GM12878 (cell line): ENCODE results near the gene CPVL. TPM values are rescaled to one million over a fixed set of nuclear protein-coding genes. Genes with fewer than 3 reads are reported as not detected.

ENCODE experiments used
- ATAC-seq: fragments of 200-7000 bp; cut with Tn5 transposase; 3 replicates; pipeline ENCODE4 v1.9.1; 2020; ENCODE audit warnings: mild to moderate bottlenecking, moderate library complexity
- BruUV-seq: library from RNA; stranded (reverse); fragments of 400-500 nt; replicated peaks from 2 replicates; lab custom pipeline; 2021; lab: Mats Ljungman, UMichigan
- CTCF ChIA-PET: fragments of 300-600 bp; sonication (Branson Sonifier 250); formaldehyde crosslinking; extraction: SDS; loops from one replicate; lab custom pipeline; 2021; ENCODE audit warnings: inconsistent platforms; lab: Yijun Ruan, JAX
- POLR2A ChIA-PET: fragments of 350-600 bp; formaldehyde crosslinking; extraction: SDS; loops from one replicate; lab custom pipeline; 2021; ENCODE audit warnings: inconsistent platforms; lab: Charles Lee
- RAD21 ChIA-PET: fragments of 300-600 bp; sonication (Branson Sonifier 250); formaldehyde crosslinking; loops from one replicate; lab custom pipeline; 2023; ENCODE audit warnings: antibody characterized with exemption; ENCODE audit not compliant: unreplicated experiment; lab: Charles Lee
- SMC1A ChIA-PET: fragments of 300-600 bp; sonication (Branson Sonifier 250); formaldehyde crosslinking; loops from one replicate; lab custom pipeline; 2023; ENCODE audit not compliant: unreplicated experiment, uncharacterized antibody; lab: Charles Lee
- DNase-seq: peaks from one replicate; pipeline ENCODE4 v3.0.0-alpha.2; 2011; ENCODE audit warnings: low read depth, low spot score
- FAIRE-seq: peaks from 3 replicates; lab custom pipeline; 2011; peaks lifted over from hg19 to GRCh38; lab: Jason Lieb, UNC
- H2AFZ ChIP-seq: 2 replicates; pipeline ENCODE4 v1.6.0; 2011; ENCODE audit warnings: low read depth, low read length, control low read depth; ENCODE audit not compliant: control insufficient read depth
- H3K27ac ChIP-seq: 2 replicates; pipeline ENCODE4 v1.5.1; 2011; ENCODE audit warnings: control low read depth; ENCODE audit not compliant: control insufficient read depth, insufficient read depth
- H3K27me3 ChIP-seq, 2 experiments: replicated peaks in 1 of 2; 2 replicates each; pipeline versions ENCODE4 v1.6.0 to v1.6.1; 2011; ENCODE audit warnings: low read length in 1 of 2; ENCODE audit not compliant: control insufficient read depth in 2 of 2, insufficient read depth in 2 of 2
- H3K36me3 ChIP-seq, 2 experiments: 2 replicates each; pipeline ENCODE4 v1.5.1; 2011; ENCODE audit warnings: low read length in 1 of 2; ENCODE audit not compliant: control insufficient read depth in 2 of 2, insufficient read depth in 2 of 2
- H3K4me1 ChIP-seq: 2 replicates; pipeline ENCODE4 v1.6.1; 2011; ENCODE audit warnings: mild to moderate bottlenecking, low read length, moderate library complexity, mixed read lengths; ENCODE audit not compliant: control insufficient read depth, insufficient read depth
- H3K4me2 ChIP-seq: 2 replicates; pipeline ENCODE4 v1.6.0; 2011; ENCODE audit warnings: control low read depth; ENCODE audit not compliant: control insufficient read depth, insufficient read depth
- H3K4me3 ChIP-seq: fragments of 200-600 bp; sonication (generic); 2 replicates; pipeline ENCODE4 v1.5.1; 2016
- H3K79me2 ChIP-seq: 2 replicates; pipeline ENCODE4 v1.6.0; 2011; ENCODE audit warnings: low read length; ENCODE audit not compliant: control insufficient read depth, insufficient read depth
- H3K9ac ChIP-seq: 2 replicates; pipeline ENCODE4 v1.8.0; 2011; ENCODE audit warnings: low read length, control low read depth, mixed read lengths; ENCODE audit not compliant: control insufficient read depth, insufficient read depth
- H3K9me3 ChIP-seq: replicated peaks from 3 replicates; pipeline ENCODE4 v1.5.1; 2011; ENCODE audit warnings: mild to moderate bottlenecking, low read length; ENCODE audit not compliant: control insufficient read depth, insufficient read depth
- H4K20me1 ChIP-seq: 2 replicates; pipeline ENCODE4 v1.6.0; 2011; ENCODE audit not compliant: control insufficient read depth, insufficient read depth
- BHLHE40 ChIP-seq, 2 experiments: fragments of 450-650 bp in 1 of 2; IDR thresholded peaks; 2 replicates each; pipeline ENCODE4 v1.6.1; 2011 to 2017; ENCODE audit warnings: low read depth in 2 of 2, borderline replicate concordance in 1 of 2, improper control_type of control experiment in 1 of 2, low read length in 1 of 2, mild to moderate bottlenecking in 1 of 2
- ESRRA ChIP-seq: IDR thresholded peaks from 2 replicates; pipeline ENCODE4 v1.6.1; 2012; ENCODE audit warnings: mild to moderate bottlenecking, low read length, improper control_type of control experiment
- NR2C2 ChIP-seq: IDR thresholded peaks from 2 replicates; pipeline ENCODE4 v1.6.1; 2011; ENCODE audit warnings: borderline replicate concordance, low read depth; ENCODE audit not compliant: control insufficient read depth, insufficient read length
- NRF1 ChIP-seq: conservative IDR thresholded peaks from 2 replicates; pipeline ENCODE4 v1.6.1; 2011; ENCODE audit warnings: mild to moderate bottlenecking, low read depth, low read length, improper control_type of control experiment
- PAX5 ChIP-seq: IDR thresholded peaks from 2 replicates; pipeline ENCODE4 v1.6.1; 2011; ENCODE audit warnings: low read depth, low read length, borderline replicate concordance
- SIN3A ChIP-seq: IDR thresholded peaks from 2 replicates; pipeline ENCODE4 v1.6.1; 2012; ENCODE audit warnings: low read depth, low read length, improper control_type of control experiment
- SREBF2 ChIP-seq: IDR thresholded peaks from 2 replicates; pipeline ENCODE4 v1.6.1; 2012; ENCODE audit warnings: mild to moderate bottlenecking, low read length
- SRF ChIP-seq, 2 experiments: IDR thresholded peaks; 2 replicates each; pipeline ENCODE4 v1.6.1; 2011; ENCODE audit warnings: low read depth in 2 of 2, low read length in 2 of 2, mild to moderate bottlenecking in 1 of 2, moderate library complexity in 1 of 2
- SUZ12 ChIP-seq: fragments of 200-600 bp; sonication (generic); IDR thresholded peaks from one replicate; pipeline ENCODE4 v1.6.1; 2018; ENCODE audit warnings: antibody characterized with exemption, mild to moderate bottlenecking; ENCODE audit not compliant: unreplicated experiment
- TCF12 ChIP-seq: IDR thresholded peaks from 2 replicates; pipeline ENCODE4 v1.6.1; 2011; ENCODE audit warnings: low read depth, mild to moderate bottlenecking, low read length
- WGBS: methylation state at CpG from one replicate; pipeline ENCODE4 v1.1.6; 2016; ENCODE audit warnings: low lambda C conversion rate; ENCODE audit not compliant: insufficient replicate concordance, insufficient coverage; ENCODE audit errors: missing lambda C conversion rate; 5-methylcytosine and 5-hydroxymethylcytosine counted together
- in situ Hi-C: fragments of 300-500 bp; cut with MboI; formaldehyde crosslinking; loops from 9 replicates; pipeline ENCODE4 v1.14.3; 2018; ENCODE audit warnings: mixed read lengths
- intact Hi-C: fragments of 100-400 bp; cut with micrococcal nuclease; formaldehyde crosslinking; loops from one replicate; pipeline ENCODE4 v1.14.2; 2022; ENCODE audit not compliant: unreplicated experiment
- polyA plus RNA-seq, 11 experiments: library from polyadenylated mRNA; depleted of rRNA in 4 of 11; unstranded in 6 of 11; stranded (reverse) in 5 of 11; fragments of >200 nt; fragmentation: Nextera tagmentation in 4 of 11; fragmentation: Illumina TruSeq in 1 of 11; extraction: Ambion mirVana in 4 of 11; extraction: Trizol in 1 of 11; gene quantifications; 1 replicate in 1 of 11; 2 replicates in 10 of 11; pipeline versions ENCODE4 v1.2.1 to v1.2.3, GENCODE V29; 2011 to 2016; ENCODE audit warnings: inconsistent platforms in 2 of 11, missing spikeins in 2 of 11, low read depth in 1 of 11
- total RNA-seq, 4 experiments: library from RNA; depleted of rRNA in 3 of 4; stranded (reverse); fragments of >200 nt in 3 of 4; fragmentation: Illumina TruSeq in 1 of 4; extraction: Trizol in 1 of 4; gene quantifications; 2 replicates each; pipeline versions ENCODE4 v1.2.1 to v1.2.3, GENCODE V29; 2013 to 2021
- TF ChIP-seq, protein P1 (sequence below): fragments of 450-650 bp; IDR thresholded peaks from 2 replicates; pipeline ENCODE4 v1.6.1; 2017; ENCODE audit warnings: borderline replicate concordance
- TF ChIP-seq, protein P2 (sequence below): fragments of 450-650 bp; IDR thresholded peaks from 2 replicates; pipeline ENCODE4 v1.6.1; 2017; ENCODE audit warnings: mild to moderate bottlenecking

The CPVL gene
- total and polyA plus RNA-seq, 10 of the 15 experiments (the other 5 are each of a cell fraction or from before 2014, with no cell fraction given): 0.59 TPM; not detected in 9

DNA sequence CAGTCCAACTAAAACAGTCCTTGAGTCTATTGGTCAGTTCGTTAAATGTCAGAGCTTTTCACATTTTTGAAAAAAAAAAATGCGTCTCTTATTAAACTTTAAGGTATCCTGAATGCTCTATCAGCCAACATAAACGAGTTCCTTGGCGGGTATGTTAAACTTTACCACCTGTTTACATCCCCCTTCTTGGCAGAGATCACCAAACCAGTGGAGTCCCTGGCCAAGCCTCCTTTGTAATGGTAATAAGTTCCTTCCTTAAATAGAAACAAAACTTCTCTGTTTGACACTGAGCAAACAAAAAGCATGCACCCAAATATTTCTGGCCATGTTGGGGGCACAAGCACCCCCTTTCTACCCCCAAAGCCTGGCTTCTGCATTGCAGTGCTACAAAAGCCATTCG is 191.4 kb downstream of the CPVL start:
- no peaks in the 10 kb centered on the region for H4K20me1 ChIP-seq
- H3K79me2 ChIP-seq: no peaks in the 10 kb centered on the region
- no peak overlapping the region for H3K9ac ChIP-seq
- H3K27ac ChIP-seq: no peak overlapping the region
- WGBS: 47% methylated on average over 5 of the region's 5 CpGs
- SMC1A ChIA-PET: no interaction called here
- FAIRE-seq (no peak), DNase-seq (no peak), ATAC-seq (no peak)
- H2AFZ ChIP-seq: no peak overlapping the region
- POLR2A ChIA-PET: no interaction called here
- H3K9me3 ChIP-seq: peaks cover 3% of the 10 kb centered on the region; the same call in 2 of the 3 replicates
- TF ChIP-seq NRF1 (no peak), TCF12 (no peak)
- TF ChIP-seq, protein P1, sequence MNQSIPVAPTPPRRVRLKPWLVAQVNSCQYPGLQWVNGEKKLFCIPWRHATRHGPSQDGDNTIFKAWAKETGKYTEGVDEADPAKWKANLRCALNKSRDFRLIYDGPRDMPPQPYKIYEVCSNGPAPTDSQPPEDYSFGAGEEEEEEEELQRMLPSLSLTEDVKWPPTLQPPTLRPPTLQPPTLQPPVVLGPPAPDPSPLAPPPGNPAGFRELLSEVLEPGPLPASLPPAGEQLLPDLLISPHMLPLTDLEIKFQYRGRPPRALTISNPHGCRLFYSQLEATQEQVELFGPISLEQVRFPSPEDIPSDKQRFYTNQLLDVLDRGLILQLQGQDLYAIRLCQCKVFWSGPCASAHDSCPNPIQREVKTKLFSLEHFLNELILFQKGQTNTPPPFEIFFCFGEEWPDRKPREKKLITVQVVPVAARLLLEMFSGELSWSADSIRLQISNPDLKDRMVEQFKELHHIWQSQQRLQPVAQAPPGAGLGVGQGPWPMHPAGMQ: no peak
- H3K36me3 ChIP-seq: no peaks in the 10 kb centered on the region
- no TSS peak for BruUV-seq
- H3K4me1 ChIP-seq: no peaks in the 10 kb centered on the region
- CTCF ChIA-PET: no interaction called here
- RAD21 ChIA-PET: no interaction called here
- H3K27me3 ChIP-seq: peaks cover 11 to 17% of the 10 kb centered on the region in 2 experiments
- intact Hi-C loops (no loop called here), in situ Hi-C loops (no loop called here)
- no peak overlapping the region for H3K4me2 ChIP-seq
- no peak overlapping the region for H3K4me3 ChIP-seq

DNA sequence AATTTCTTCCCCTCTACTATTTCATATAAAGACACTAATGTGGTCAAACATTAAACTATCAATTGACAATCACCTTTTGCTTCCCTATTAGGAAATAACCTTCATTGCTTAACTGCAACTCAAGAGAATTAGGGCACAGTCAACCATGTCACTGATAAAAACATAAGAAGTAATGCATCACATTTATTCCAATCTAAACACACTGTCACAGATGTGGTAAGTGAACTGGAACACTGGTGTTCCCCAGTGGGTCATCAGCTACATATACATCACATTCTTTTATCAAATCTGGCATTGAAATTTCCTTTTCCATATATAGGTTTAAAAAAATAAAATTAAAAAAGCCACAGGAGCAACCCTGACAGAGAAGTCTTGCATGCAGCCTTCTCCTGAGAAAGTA is 191.9 kb downstream of the CPVL start:
- Histone ChIP-seq H3K27ac (no peak overlapping the region), H2AFZ (no peak overlapping the region), H3K36me3 (no peaks in the 10 kb centered on the region), H3K4me1 (no peaks in the 10 kb centered on the region), H3K4me3 (no peak overlapping the region), H3K27me3 (peaks cover 11 to 17% of the 10 kb centered on the region in 2 experiments), H3K9me3 (peaks cover 3% of the 10 kb centered on the region; the same call in 2 of the 3 replicates), H3K79me2 (no peaks in the 10 kb centered on the region), H4K20me1 (no peaks in the 10 kb centered on the region), H3K4me2 (no peak overlapping the region), H3K9ac (no peak overlapping the region)
- DNase-seq (no peak), FAIRE-seq (no peak), ATAC-seq (no peak)
- no peak for TF ChIP-seq PAX5
- no peak for TF ChIP-seq SRF (IDR thresholded peaks at IDR 0.05; ENCODE audit: low read depth in 2 of 2, low read length in 2 of 2)
- TF ChIP-seq SUZ12: no peak
- TF ChIP-seq ESRRA: no peak
- TF ChIP-seq SREBF2: no peak
- TF ChIP-seq, protein P2, sequence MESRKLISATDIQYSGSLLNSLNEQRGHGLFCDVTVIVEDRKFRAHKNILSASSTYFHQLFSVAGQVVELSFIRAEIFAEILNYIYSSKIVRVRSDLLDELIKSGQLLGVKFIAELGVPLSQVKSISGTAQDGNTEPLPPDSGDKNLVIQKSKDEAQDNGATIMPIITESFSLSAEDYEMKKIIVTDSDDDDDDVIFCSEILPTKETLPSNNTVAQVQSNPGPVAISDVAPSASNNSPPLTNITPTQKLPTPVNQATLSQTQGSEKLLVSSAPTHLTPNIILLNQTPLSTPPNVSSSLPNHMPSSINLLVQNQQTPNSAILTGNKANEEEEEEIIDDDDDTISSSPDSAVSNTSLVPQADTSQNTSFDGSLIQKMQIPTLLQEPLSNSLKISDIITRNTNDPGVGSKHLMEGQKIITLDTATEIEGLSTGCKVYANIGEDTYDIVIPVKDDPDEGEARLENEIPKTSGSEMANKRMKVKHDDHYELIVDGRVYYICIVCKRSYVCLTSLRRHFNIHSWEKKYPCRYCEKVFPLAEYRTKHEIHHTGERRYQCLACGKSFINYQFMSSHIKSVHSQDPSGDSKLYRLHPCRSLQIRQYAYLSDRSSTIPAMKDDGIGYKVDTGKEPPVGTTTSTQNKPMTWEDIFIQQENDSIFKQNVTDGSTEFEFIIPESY: no peak
- no peak for TF ChIP-seq BHLHE40 (IDR thresholded peaks at IDR 0.05; ENCODE audit: borderline replicate concordance in 1 of 2, low read depth in 2 of 2, low read length in 1 of 2)
- TF ChIP-seq SIN3A: no peak
- no peak for TF ChIP-seq NR2C2
- RAD21 ChIA-PET: no interaction called here
- intact Hi-C loops: no loop called here
- no TSS peak for BruUV-seq
- SMC1A ChIA-PET: no interaction called here
- CTCF ChIA-PET: no interaction called here
- POLR2A ChIA-PET: no interaction called here
- in situ Hi-C loops: no loop called here
